Endodermal cell (in vitro differentiated cells): ENCODE data around the gene ZNF74. TPM values are rescaled to one million over a fixed set of nuclear protein-coding genes. Genes with fewer than 3 reads are reported as not detected.

Experiments
- DNase-seq: peaks from one replicate; pipeline ENCODE4 v3.0.0-alpha.2; 2017
- H3K27ac ChIP-seq: 2 replicates; pipeline ENCODE4 v1.5.1; 2013; ENCODE audit warnings: mild to moderate bottlenecking, low read depth, low read length, moderate library complexity
- H3K27me3 ChIP-seq: 2 replicates; pipeline ENCODE4 v1.6.1; 2013; ENCODE audit warnings: mild to moderate bottlenecking, low read length, moderate library complexity; ENCODE audit not compliant: insufficient read depth, control insufficient read depth, poor library complexity, severe bottlenecking
- H3K36me3 ChIP-seq: 2 replicates; pipeline ENCODE4 v1.7.0; 2013; ENCODE audit warnings: mild to moderate bottlenecking, low read length, moderate library complexity; ENCODE audit not compliant: control insufficient read depth, insufficient read depth
- H3K4me1 ChIP-seq: one replicate; pipeline ENCODE4 v1.7.0; 2013; ENCODE audit warnings: low read length; ENCODE audit not compliant: control insufficient read depth, insufficient read depth
- H3K4me3 ChIP-seq: 2 replicates; pipeline ENCODE4 v1.5.1; 2013; ENCODE audit warnings: mild to moderate bottlenecking, low read length, moderate library complexity
- H3K9ac ChIP-seq: 2 replicates; pipeline ENCODE4 v1.6.1; 2013; ENCODE audit warnings: mild to moderate bottlenecking, low read length, moderate library complexity; ENCODE audit not compliant: poor library complexity, severe bottlenecking; ENCODE audit errors: extremely low read depth
- H3K9me3 ChIP-seq: 2 replicates; pipeline ENCODE4 v1.6.1; 2013; ENCODE audit warnings: mild to moderate bottlenecking, low read length, moderate library complexity; ENCODE audit not compliant: control insufficient read depth
- H3K27ac Mint-ChIP-seq: 2 replicates; pipeline ENCODE4 v1.8.0; 2020; ENCODE audit warnings: mixed read lengths
- H3K27me3 Mint-ChIP-seq: 2 replicates; pipeline ENCODE4 v1.8.0; 2021; ENCODE audit warnings: mild to moderate bottlenecking, mixed read lengths; ENCODE audit not compliant: insufficient read depth
- H3K36me3 Mint-ChIP-seq: 2 replicates; pipeline ENCODE4 v1.8.0; 2020; ENCODE audit warnings: low read depth, mixed read lengths
- H3K4me1 Mint-ChIP-seq: 2 replicates; pipeline ENCODE4 v1.8.0; 2020; ENCODE audit warnings: mixed read lengths
- H3K4me3 Mint-ChIP-seq: 2 replicates; pipeline ENCODE4 v1.8.0; 2020; ENCODE audit warnings: mild to moderate bottlenecking, moderate library complexity, mixed read lengths
- H3K9me3 Mint-ChIP-seq: 2 replicates; pipeline ENCODE4 v1.8.0; 2020; ENCODE audit warnings: mild to moderate bottlenecking, mixed read lengths
- WGBS, 2 experiments: methylation state at CpG; one replicate each; pipeline versions ENCODE4 v1.1.5 to v1.1.7; 2013; ENCODE audit warnings: missing lambda C conversion rate in 2 of 2, mixed read lengths in 1 of 2; ENCODE audit not compliant: insufficient coverage in 1 of 2, insufficient read length in 1 of 2; 5-methylcytosine and 5-hydroxymethylcytosine counted together
- total RNA-seq, 2 donors: library from RNA; stranded (reverse); fragmentation: NEBNext Ultra II Directional in 1 of 2; extraction: Animal tissue kit (Norgen Biotek cat#: 25700) in 1 of 2; gene quantifications; 2 replicates in 1 of 2; 3 replicates in 1 of 2; pipeline ENCODE4 v1.2.1, GENCODE V29; 2021
- TF ChIP-seq, protein P1 (sequence below): fragments of 200-600 bp; sonication (generic); conservative IDR thresholded peaks from 2 replicates; pipeline ENCODE4 v1.5.0; 2021; ENCODE audit warnings: antibody characterized with exemption, mild to moderate bottlenecking

The ZNF74 gene
- total RNA-seq, 2 donors from 2014 or later = 36.9 to 41.7 TPM

DNA sequence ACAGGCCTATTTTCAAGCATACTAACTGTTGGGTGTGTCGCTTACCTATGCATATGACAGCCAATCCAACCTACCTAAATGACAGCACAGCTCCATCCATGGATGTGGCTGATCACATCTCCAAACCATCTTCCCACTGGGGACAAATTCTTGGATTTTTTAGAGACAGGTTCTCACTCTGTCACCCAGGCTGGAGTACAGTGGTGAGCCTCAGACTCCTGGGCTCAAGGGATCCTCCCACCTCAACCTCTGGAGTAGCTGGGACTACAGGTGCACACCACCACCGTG lies 25.7 kb downstream of the ZNF74 start:
- Mint-ChIP-seq H3K27ac (no peak overlapping the region), H3K4me1 (peaks cover 4% of the 10 kb centered on the region), H3K27me3 (peaks cover 9% of the 10 kb centered on the region), H3K9me3 (no peaks in the 10 kb centered on the region), H3K4me3 (no peak overlapping the region), H3K36me3 (no peaks in the 10 kb centered on the region)
- DNase-seq = no peak
- WGBS, 2 experiments = 100% methylated on average over 1 of the region's 2 CpGs
- Histone ChIP-seq H3K36me3 (no peaks in the 10 kb centered on the region), H3K4me1 (no peaks in the 10 kb centered on the region), H3K27ac (no peak overlapping the region), H3K9me3 (no peaks in the 10 kb centered on the region), H3K27me3 (no peaks in the 10 kb centered on the region), H3K4me3 (no peak overlapping the region), H3K9ac (no peak overlapping the region)
- TF ChIP-seq, protein P1, sequence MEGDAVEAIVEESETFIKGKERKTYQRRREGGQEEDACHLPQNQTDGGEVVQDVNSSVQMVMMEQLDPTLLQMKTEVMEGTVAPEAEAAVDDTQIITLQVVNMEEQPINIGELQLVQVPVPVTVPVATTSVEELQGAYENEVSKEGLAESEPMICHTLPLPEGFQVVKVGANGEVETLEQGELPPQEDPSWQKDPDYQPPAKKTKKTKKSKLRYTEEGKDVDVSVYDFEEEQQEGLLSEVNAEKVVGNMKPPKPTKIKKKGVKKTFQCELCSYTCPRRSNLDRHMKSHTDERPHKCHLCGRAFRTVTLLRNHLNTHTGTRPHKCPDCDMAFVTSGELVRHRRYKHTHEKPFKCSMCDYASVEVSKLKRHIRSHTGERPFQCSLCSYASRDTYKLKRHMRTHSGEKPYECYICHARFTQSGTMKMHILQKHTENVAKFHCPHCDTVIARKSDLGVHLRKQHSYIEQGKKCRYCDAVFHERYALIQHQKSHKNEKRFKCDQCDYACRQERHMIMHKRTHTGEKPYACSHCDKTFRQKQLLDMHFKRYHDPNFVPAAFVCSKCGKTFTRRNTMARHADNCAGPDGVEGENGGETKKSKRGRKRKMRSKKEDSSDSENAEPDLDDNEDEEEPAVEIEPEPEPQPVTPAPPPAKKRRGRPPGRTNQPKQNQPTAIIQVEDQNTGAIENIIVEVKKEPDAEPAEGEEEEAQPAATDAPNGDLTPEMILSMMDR = no peak

DNA sequence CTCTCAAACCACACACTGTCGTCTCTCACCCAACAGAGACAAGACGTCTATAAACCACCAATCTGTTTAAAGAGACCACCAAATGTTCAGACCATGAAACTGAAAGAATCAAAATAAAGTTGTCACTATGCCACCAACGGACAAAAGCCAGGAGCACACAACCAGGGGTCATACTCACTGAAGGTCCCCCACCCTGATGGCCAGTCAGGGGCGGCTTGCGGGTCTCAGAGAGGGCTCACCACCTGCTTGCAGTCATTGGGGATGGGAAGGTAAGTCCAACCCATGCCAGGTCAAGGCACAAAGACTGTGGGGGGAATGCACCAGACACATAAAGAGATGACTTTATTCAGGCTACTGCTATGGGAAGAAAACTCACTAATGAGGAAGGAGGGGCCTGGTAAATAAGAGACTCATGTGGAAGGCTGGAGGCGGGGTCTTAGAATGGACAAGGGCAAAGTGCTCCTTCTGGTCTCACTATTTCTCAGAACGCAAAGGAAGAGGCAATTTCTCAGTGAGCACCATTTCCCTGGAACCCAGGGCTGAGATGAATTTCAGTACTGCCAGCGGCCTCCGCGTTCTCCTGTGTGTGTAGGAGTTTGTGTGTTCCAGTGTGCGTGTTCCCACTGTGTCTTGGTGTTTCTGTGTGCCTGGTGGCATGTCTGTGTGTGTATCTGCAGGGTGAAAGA lies 26.3 kb downstream of the ZNF74 start:
- TF ChIP-seq, protein P1 = no peak
- no peaks in the 10 kb centered on the region for H3K9me3 ChIP-seq
- Mint-ChIP-seq H3K27me3 (peaks cover 9% of the 10 kb centered on the region), H3K4me3 (no peak overlapping the region), H3K4me1 (peaks cover 4% of the 10 kb centered on the region), H3K36me3 (peaks cover 5% of the 10 kb centered on the region), H3K27ac (no peak overlapping the region), H3K9me3 (no peaks in the 10 kb centered on the region)
- no peaks in the 10 kb centered on the region for H3K4me1 ChIP-seq
- no peak overlapping the region for H3K4me3 ChIP-seq
- no peaks in the 10 kb centered on the region for H3K27me3 ChIP-seq
- DNase-seq = no peak
- no peak overlapping the region for H3K9ac ChIP-seq
- H3K27ac ChIP-seq = no peak overlapping the region
- no peaks in the 10 kb centered on the region for H3K36me3 ChIP-seq
- 90 to 93% methylated on average over 7 to 11 of the region's 11 CpGs for WGBS, 2 experiments

DNA sequence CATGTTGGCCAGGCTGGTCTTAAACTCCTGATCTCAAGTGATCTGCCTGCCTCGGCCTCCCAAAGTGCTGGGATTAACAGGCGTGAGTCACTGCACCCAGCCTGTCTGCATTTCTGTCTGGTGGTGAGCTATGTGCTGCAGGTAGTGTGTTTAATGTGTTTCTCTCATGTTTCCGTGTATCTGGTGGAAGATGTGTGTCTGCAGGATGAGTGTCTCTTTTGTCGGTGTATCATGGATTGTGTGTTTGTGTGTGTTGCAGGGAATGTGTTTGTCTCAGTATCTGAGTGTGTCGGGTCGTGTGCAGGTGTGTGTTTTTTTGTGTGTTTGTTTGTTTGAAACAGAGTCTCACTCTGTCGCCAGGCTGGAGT lies 27.5 kb downstream of the ZNF74 start:
- 82 to 91% methylated on average over 4 to 7 of the region's 7 CpGs for WGBS, 2 experiments

More for the DNA sequence above, 27.5 kb downstream of the ZNF74 start:
- Mint-ChIP-seq H3K4me3 (no peak overlapping the region), H3K36me3 (peaks cover 7% of the 10 kb centered on the region), H3K27me3 (peaks cover 7% of the 10 kb centered on the region), H3K27ac (no peak overlapping the region), H3K4me1 (peaks cover 4% of the 10 kb centered on the region), H3K9me3 (no peaks in the 10 kb centered on the region)
- H3K27ac ChIP-seq = no peak overlapping the region
- no peaks in the 10 kb centered on the region for H3K4me1 ChIP-seq
- H3K9ac ChIP-seq = no peak overlapping the region
- H3K9me3 ChIP-seq = no peaks in the 10 kb centered on the region
- DNase-seq = no peak
- TF ChIP-seq, protein P1 = no peak
- H3K27me3 ChIP-seq = no peaks in the 10 kb centered on the region
- no peaks in the 10 kb centered on the region for H3K36me3 ChIP-seq
- no peak overlapping the region for H3K4me3 ChIP-seq
